HL-60 (cell line): ENCODE data around the gene PXMP4.

Source experiments
- DNase-seq, 2 experiments: peaks; one replicate each; pipeline ENCODE4 v3.0.0-alpha.2; 2010 to 2020; ENCODE audit warnings: low read depth in 1 of 2, low spot score in 1 of 2
- H3K27ac ChIP-seq: fragments of 250-450 bp; sonication (Bioruptor Pico); replicated peaks from 2 replicates; pipeline ENCODE4 v1.5.1; 2020; ENCODE audit warnings: mild to moderate bottlenecking, moderate library complexity
- H3K27me3 ChIP-seq: fragments of 250-450 bp; sonication (Bioruptor Pico); 2 replicates; pipeline ENCODE4 v1.5.1; 2021; ENCODE audit warnings: mild to moderate bottlenecking, moderate library complexity; ENCODE audit not compliant: insufficient read depth, poor library complexity, severe bottlenecking
- H3K4me3 ChIP-seq: replicated peaks from 2 replicates; pipeline ENCODE4 v1.5.1; 2011; ENCODE audit warnings: mild to moderate bottlenecking, control low read depth, low read length; ENCODE audit not compliant: insufficient read depth
- CTCF ChIP-seq: IDR thresholded peaks from one replicate; pipeline ENCODE4 v1.5.1; 2011; ENCODE audit warnings: low read length, control low read depth, inconsistent platforms; ENCODE audit not compliant: insufficient read depth
- GABPA ChIP-seq: IDR thresholded peaks from 2 replicates; pipeline ENCODE4 v1.6.1; 2012; ENCODE audit warnings: low read depth
- POLR2AphosphoS5 ChIP-seq: IDR thresholded peaks from 2 replicates; pipeline ENCODE4 v1.6.1; 2012; ENCODE audit warnings: low read depth
- REST ChIP-seq: IDR thresholded peaks from 2 replicates; pipeline ENCODE4 v1.6.1; 2012; ENCODE audit warnings: low read depth; ENCODE audit not compliant: insufficient replicate concordance
- SPI1 ChIP-seq: IDR thresholded peaks from 2 replicates; pipeline ENCODE4 v1.6.1; 2012; ENCODE audit warnings: low read depth, mild to moderate bottlenecking, borderline replicate concordance

PXMP4 gene

GRCh38 chr20:33653900-33654596, 66.1 kb downstream of the PXMP4 start:
- no peak for DNase-seq
- Histone ChIP-seq H3K27me3 (no peaks in the 10 kb centered on the region), H3K4me3 (no peak overlapping the region), H3K27ac (no peak overlapping the region)
- no peak for TF ChIP-seq GABPA
- no peak for TF ChIP-seq POLR2AphosphoS5
- no peak for TF ChIP-seq REST
- no peak for TF ChIP-seq CTCF
- TF ChIP-seq SPI1, result no peak

- peak in 1 of 2 experiments; percentile 29 for DNase-seq
- Histone ChIP-seq H3K4me3 (no peak overlapping the region), H3K27ac (no peak overlapping the region), H3K27me3 (no peaks in the 10 kb centered on the region)
- TF ChIP-seq GABPA (no peak), REST (no peak), CTCF (peak; percentile 50)
These were observed 66.8 kb downstream of the PXMP4 start for GRCh38 chr20:33653218-33653899.
